SK-N-SH treated with all-trans-retinoic acid at 6 μM for 48 hours (cell line): Measurements from ENCODE around the gene HOXA4.

Experiments
- ATAC-seq: fragments of 200-7000 bp; cut with Tn5 transposase; 3 replicates; pipeline ENCODE4 v1.9.1; 2020; ENCODE audit warnings: mild to moderate bottlenecking, moderate library complexity
- ARNTL ChIP-seq: fragments of 450-650 bp; formaldehyde crosslinking; IDR thresholded peaks from 2 replicates; pipeline ENCODE4 v1.5.0; 2020; ENCODE audit warnings: low read depth, mild to moderate bottlenecking, moderate library complexity, borderline replicate concordance
- BACH2 ChIP-seq: fragments of 250-450 bp; sonication (Bioruptor Pico); IDR thresholded peaks from 2 replicates; pipeline ENCODE4 v1.9.0; 2021; ENCODE audit warnings: mild to moderate bottlenecking, borderline replicate concordance
- CREB5 ChIP-seq: fragments of 250-450 bp; sonication (Bioruptor Pico); IDR thresholded peaks from 2 replicates; pipeline ENCODE4 v1.5.1; 2020; ENCODE audit warnings: low read depth, mild to moderate bottlenecking, moderate library complexity
- CSRNP3 ChIP-seq: fragments of 250-450 bp; sonication (Bioruptor Pico); IDR thresholded peaks from 2 replicates; pipeline ENCODE4 v1.5.1; 2021; ENCODE audit warnings: mild to moderate bottlenecking, moderate library complexity
- GLIS3 ChIP-seq: fragments of 250-450 bp; sonication (Bioruptor Pico); IDR thresholded peaks from 2 replicates; pipeline ENCODE4 v1.5.0; 2020; ENCODE audit warnings: mild to moderate bottlenecking, moderate library complexity
- ISL1 ChIP-seq: fragments of 250-450 bp; sonication (Bioruptor Pico); IDR thresholded peaks from 2 replicates; pipeline ENCODE4 v2.1.2; 2022; ENCODE audit warnings: mild to moderate bottlenecking, moderate library complexity
- OSR1 ChIP-seq: fragments of 250-450 bp; sonication (Bioruptor Pico); IDR thresholded peaks from 2 replicates; pipeline ENCODE4 v1.8.0; 2022; ENCODE audit warnings: moderate library complexity, mild to moderate bottlenecking, inconsistent platforms
- PATZ1 ChIP-seq: fragments of 250-450 bp; sonication (Bioruptor Pico); IDR thresholded peaks from 2 replicates; pipeline ENCODE4 v1.8.0; 2020; ENCODE audit warnings: mild to moderate bottlenecking, moderate library complexity, borderline replicate concordance
- POU6F1 ChIP-seq: fragments of 250-450 bp; sonication (Bioruptor Pico); IDR thresholded peaks from 2 replicates; pipeline ENCODE4 v1.8.0; 2021; ENCODE audit warnings: low read depth, mild to moderate bottlenecking, moderate library complexity, borderline replicate concordance
- RARB ChIP-seq: fragments of 250-450 bp; sonication (Bioruptor Pico); IDR thresholded peaks from 2 replicates; pipeline ENCODE4 v1.8.0; 2021; ENCODE audit warnings: mild to moderate bottlenecking, moderate library complexity
- TCF4 ChIP-seq: fragments of 250-450 bp; sonication (Bioruptor Pico); IDR thresholded peaks from 2 replicates; pipeline ENCODE4 v1.8.0; 2021; ENCODE audit warnings: mild to moderate bottlenecking, moderate library complexity, borderline replicate concordance
- TSHZ2 ChIP-seq: fragments of 250-450 bp; sonication (Bioruptor Pico); IDR thresholded peaks from 2 replicates; pipeline ENCODE4 v1.5.0; 2020; ENCODE audit warnings: mild to moderate bottlenecking, moderate library complexity
- ZC3H10 ChIP-seq: fragments of 250-450 bp; sonication (Bioruptor Pico); IDR thresholded peaks from 2 replicates; pipeline ENCODE4 v1.5.1; 2021; ENCODE audit warnings: mild to moderate bottlenecking, moderate library complexity
- ZFP3 ChIP-seq: fragments of 250-450 bp; sonication (Bioruptor Pico); IDR thresholded peaks from 2 replicates; pipeline ENCODE4 v1.5.0; 2020; ENCODE audit warnings: mild to moderate bottlenecking, moderate library complexity
- ZFP30 ChIP-seq: fragments of 450-650 bp; formaldehyde crosslinking; IDR thresholded peaks from 2 replicates; pipeline ENCODE4 v1.5.0; 2022; ENCODE audit warnings: mild to moderate bottlenecking, moderate library complexity
- ZNF565 ChIP-seq: fragments of 450-650 bp; formaldehyde crosslinking; conservative IDR thresholded peaks from 2 replicates; pipeline ENCODE4 v1.5.0; 2020; ENCODE audit warnings: low read depth, mild to moderate bottlenecking, moderate library complexity
- ZNF8 ChIP-seq: fragments of 450-650 bp; formaldehyde crosslinking; IDR thresholded peaks from 2 replicates; pipeline ENCODE4 v1.5.0; 2020; ENCODE audit warnings: mild to moderate bottlenecking, moderate library complexity

Gene HOXA4

GRCh38 chr7:27107391-27108381 is 22.9 kb downstream of the HOXA4 start:
- no peak for ATAC-seq
- TF ChIP-seq CSRNP3 (CRISPR knock-in tag) (no peak), TCF4 (CRISPR knock-in tag) (no peak), ZNF8 (CRISPR knock-in tag) (no peak), RARB (no peak), ZFP3 (CRISPR knock-in tag) (no peak), ZC3H10 (CRISPR knock-in tag) (no peak)
- TF ChIP-seq, all 23 proteins: peak for 0

- ATAC-seq: no peak
- no peak for TF ChIP-seq ISL1 (CRISPR knock-in tag)
- no peak for TF ChIP-seq GLIS3 (CRISPR knock-in tag)
- TF ChIP-seq ZFP3 (CRISPR knock-in tag): no peak
- no peak for TF ChIP-seq ARNTL (CRISPR knock-in tag)
- TF ChIP-seq ZNF565 (CRISPR knock-in tag): no peak
- no peak for TF ChIP-seq RARB
- TF ChIP-seq POU6F1 (CRISPR knock-in tag): no peak
- TF ChIP-seq PATZ1 (CRISPR knock-in tag): no peak
- TF ChIP-seq TSHZ2 (CRISPR knock-in tag): no peak
- no peak for TF ChIP-seq CSRNP3 (CRISPR knock-in tag)
Observed at GRCh38 chr7:27106901-27107240, 23.7 kb downstream of the HOXA4 start.

- peak; percentile 40 for ATAC-seq
- TF ChIP-seq GLIS3 (CRISPR knock-in tag) (no peak), ARNTL (CRISPR knock-in tag) (no peak), RARB (no peak)
Observed at GRCh38 chr7:27106181-27106900, 24.2 kb downstream of the HOXA4 start.

GRCh38 chr7:27105301-27106031 is 25.1 kb downstream of the HOXA4 start:
- no peak for ATAC-seq
- TF ChIP-seq ZNF565 (CRISPR knock-in tag) (no peak), ZC3H10 (CRISPR knock-in tag) (no peak), BACH2 (no peak), CSRNP3 (CRISPR knock-in tag) (no peak), ZFP30 (no peak), OSR1 (CRISPR knock-in tag) (no peak), CREB5 (no peak), POU6F1 (CRISPR knock-in tag) (no peak)
